SJSA1 (cell line): Measurements from ENCODE around the gene ESPN. TPM values are rescaled to one million over a fixed set of nuclear protein-coding genes. Genes with fewer than 3 reads are reported as not detected.

Source experiments
- DNase-seq, 2 experiments: peaks; one replicate each; pipeline ENCODE4 v3.0.0-alpha.2; 2015 to 2020; ENCODE audit warnings: low spot score in 2 of 2, low read depth in 1 of 2
- H3K27ac ChIP-seq: fragments of 250-450 bp; sonication (Bioruptor Pico); 2 replicates; pipeline ENCODE4 v1.5.1; 2020; ENCODE audit warnings: mild to moderate bottlenecking, moderate library complexity
- H3K27me3 ChIP-seq: fragments of 250-450 bp; sonication (Bioruptor Pico); replicated peaks from 2 replicates; pipeline ENCODE4 v1.5.1; 2020; ENCODE audit warnings: mild to moderate bottlenecking, moderate library complexity
- H3K36me3 ChIP-seq: fragments of 250-450 bp; sonication (Bioruptor Pico); 2 replicates; pipeline ENCODE4 v1.5.1; 2020; ENCODE audit warnings: mild to moderate bottlenecking
- H3K4me1 ChIP-seq: fragments of 250-450 bp; sonication (Bioruptor Pico); replicated peaks from 2 replicates; pipeline ENCODE4 v1.6.1; 2021; ENCODE audit warnings: mild to moderate bottlenecking
- H3K4me3 ChIP-seq: fragments of 250-450 bp; sonication (Bioruptor Pico); 2 replicates; pipeline ENCODE4 v1.5.1; 2020; ENCODE audit warnings: mild to moderate bottlenecking
- H3K9me3 ChIP-seq: fragments of 250-450 bp; sonication (Bioruptor Pico); replicated peaks from 2 replicates; pipeline ENCODE4 v1.5.1; 2020; ENCODE audit warnings: mild to moderate bottlenecking
- total RNA-seq: library from RNA; depleted of rRNA; stranded (reverse); fragments of >200 nt; shearing (Covaris generic); gene quantifications from 2 replicates; pipeline ENCODE4 v1.2.3, GENCODE V29; 2014

The ESPN gene
- total RNA-seq, 1 experiment from 2014 or later, result not detected

- DNase-seq, result no peak
- no peaks in the 10 kb centered on the region for H3K36me3 ChIP-seq
- H3K4me3 ChIP-seq, result no peak overlapping the region
- H3K9me3 ChIP-seq, result no peaks in the 10 kb centered on the region
- H3K27ac ChIP-seq, result no peak overlapping the region
- no peaks in the 10 kb centered on the region for H3K4me1 ChIP-seq
- no peaks in the 10 kb centered on the region for H3K27me3 ChIP-seq
Measured at GRCh38 chr1:6464915-6465314, 40.3 kb downstream of the ESPN start.

- Histone ChIP-seq H3K36me3 (no peaks in the 10 kb centered on the region), H3K4me1 (no peaks in the 10 kb centered on the region), H3K27ac (no peak overlapping the region), H3K27me3 (no peaks in the 10 kb centered on the region), H3K9me3 (no peaks in the 10 kb centered on the region), H3K4me3 (no peak overlapping the region)
- DNase-seq, result no peak
Measured at GRCh38 chr1:6465461-6466005, 41.0 kb downstream of the ESPN start.

GRCh38 chr1:6466023-6466422 is 41.4 kb downstream of the ESPN start, which contains the start of gene TNFRSF25:
Gene TNFRSF25 (minus strand): TSS chr1:6466173. CDS start chr1:6466107, 66 bp downstream.
- Histone ChIP-seq H3K4me1 (no peaks in the 10 kb centered on the region), H3K27ac (no peak within 1 kb of the TSS), H3K4me3 (no peak within 1 kb of the TSS), H3K36me3 (no peaks in the 10 kb centered on the region), H3K27me3 (no peaks in the 10 kb centered on the region), H3K9me3 (no peaks in the 10 kb centered on the region)
- DNase-seq, result no peak

- H3K27me3 ChIP-seq, result no peaks in the 10 kb centered on the region
- H3K4me1 ChIP-seq, result no peaks in the 10 kb centered on the region
- no peaks in the 10 kb centered on the region for H3K9me3 ChIP-seq
- H3K36me3 ChIP-seq, result no peaks in the 10 kb centered on the region
- no peak for DNase-seq
- no peak overlapping the region for H3K4me3 ChIP-seq
- H3K27ac ChIP-seq, result no peak overlapping the region
Measured at GRCh38 chr1:6466751-6467150, 42.2 kb downstream of the ESPN start.

- H3K4me3 ChIP-seq, result no peak overlapping the region
- H3K9me3 ChIP-seq, result no peaks in the 10 kb centered on the region
- H3K4me1 ChIP-seq, result no peaks in the 10 kb centered on the region
- no peaks in the 10 kb centered on the region for H3K36me3 ChIP-seq
- no peaks in the 10 kb centered on the region for H3K27me3 ChIP-seq
- DNase-seq, result no peak
- H3K27ac ChIP-seq, result no peak overlapping the region
Measured at GRCh38 chr1:6467224-6467623, 42.6 kb downstream of the ESPN start.

- Histone ChIP-seq H3K4me3 (no peak overlapping the region), H3K27me3 (no peaks in the 10 kb centered on the region), H3K36me3 (no peaks in the 10 kb centered on the region), H3K27ac (no peak overlapping the region), H3K9me3 (no peaks in the 10 kb centered on the region), H3K4me1 (no peaks in the 10 kb centered on the region)
- no peak for DNase-seq
Measured at GRCh38 chr1:6467744-6468688, 43.4 kb downstream of the ESPN start.

GRCh38 chr1:6468729-6469461 is 44.3 kb downstream of the ESPN start:
- Histone ChIP-seq H3K27me3 (no peaks in the 10 kb centered on the region), H3K4me1 (no peaks in the 10 kb centered on the region), H3K36me3 (no peaks in the 10 kb centered on the region), H3K27ac (no peak overlapping the region), H3K4me3 (no peak overlapping the region), H3K9me3 (no peaks in the 10 kb centered on the region)
- DNase-seq, result no peak

- H3K27ac ChIP-seq, result no peak overlapping the region
Measured at GRCh38 chr1:6470132-6471085, 45.8 kb downstream of the ESPN start.

GRCh38 chr1:6471086-6471969 is 46.8 kb downstream of the ESPN start:
- Histone ChIP-seq H3K36me3 (no peaks in the 10 kb centered on the region), H3K27me3 (no peaks in the 10 kb centered on the region), H3K9me3 (no peaks in the 10 kb centered on the region), H3K27ac (no peak overlapping the region), H3K4me1 (peaks cover 7% of the 10 kb centered on the region; the same call in 1 of the 2 replicates), H3K4me3 (no peak overlapping the region)
- no peak for DNase-seq

More at GRCh38 chr1:6470132-6471085, 45.8 kb downstream of the ESPN start:
- Histone ChIP-seq H3K4me1 (peaks cover 1% of the 10 kb centered on the region; the same call in 1 of the 2 replicates), H3K27me3 (no peaks in the 10 kb centered on the region), H3K4me3 (no peak overlapping the region), H3K36me3 (no peaks in the 10 kb centered on the region), H3K9me3 (no peaks in the 10 kb centered on the region)
- DNase-seq, result no peak

- no peak overlapping the region for H3K4me3 ChIP-seq
- no peak for DNase-seq
- H3K4me1 ChIP-seq, result peaks cover 7% of the 10 kb centered on the region; the same call in 1 of the 2 replicates
- H3K27me3 ChIP-seq, result no peaks in the 10 kb centered on the region
- no peak overlapping the region for H3K27ac ChIP-seq
- no peaks in the 10 kb centered on the region for H3K36me3 ChIP-seq
- H3K9me3 ChIP-seq, result no peaks in the 10 kb centered on the region
Measured at GRCh38 chr1:6471970-6472368, 47.4 kb downstream of the ESPN start.

GRCh38 chr1:6472391-6472790 is 47.8 kb downstream of the ESPN start:
- no peaks in the 10 kb centered on the region for H3K27me3 ChIP-seq
- DNase-seq, result no peak
- no peaks in the 10 kb centered on the region for H3K9me3 ChIP-seq
- no peak overlapping the region for H3K27ac ChIP-seq
- no peak overlapping the region for H3K4me3 ChIP-seq
- H3K36me3 ChIP-seq, result no peaks in the 10 kb centered on the region
- peaks cover 7% of the 10 kb centered on the region; the same call in 1 of the 2 replicates for H3K4me1 ChIP-seq

GRCh38 chr1:6473156-6473555 is 48.6 kb downstream of the ESPN start:
- Histone ChIP-seq H3K27ac (no peak overlapping the region), H3K4me1 (peaks cover 7% of the 10 kb centered on the region; the same call in 1 of the 2 replicates), H3K36me3 (no peaks in the 10 kb centered on the region), H3K27me3 (no peaks in the 10 kb centered on the region), H3K4me3 (no peak overlapping the region), H3K9me3 (no peaks in the 10 kb centered on the region)
- no peak for DNase-seq
